ENCODE data around the gene FBXO34.
"Not testable (repeated sequence)": the region's sequence is repeated elsewhere in the genome, so short reads cannot be mapped to it uniquely, and the experiment has no call there.

The FBXO34 gene

GRCh38 chr14:55382483-55382882 lies 111.3 kb downstream of the FBXO34 start:
- no peak for DNase-seq (ENCODE audit: low spot score)

GRCh38 chr14:55383056-55383466 lies 111.8 kb downstream of the FBXO34 start:
- DNase-seq (ENCODE audit: low spot score), result not testable (repeated sequence)

GRCh38 chr14:55383541-55384140 lies 112.4 kb downstream of the FBXO34 start:
- no peak for DNase-seq (ENCODE audit: low spot score)

GRCh38 chr14:55384536-55384935 lies 113.3 kb downstream of the FBXO34 start:
- no peak for DNase-seq (ENCODE audit: low spot score)

- peak; percentile 24 for DNase-seq (ENCODE audit: low spot score)
These were observed 115.0 kb downstream of the FBXO34 start for GRCh38 chr14:55386037-55386808.

- DNase-seq (ENCODE audit: low spot score), result no peak
These were observed 115.9 kb downstream of the FBXO34 start for GRCh38 chr14:55387121-55387520.

GRCh38 chr14:55388160-55388559 lies 116.9 kb downstream of the FBXO34 start:
- DNase-seq (ENCODE audit: low spot score), result no peak

- DNase-seq (ENCODE audit: low spot score), result no peak
These were observed 118.1 kb downstream of the FBXO34 start for GRCh38 chr14:55389330-55389729.

GRCh38 chr14:55398679-55399078 lies 127.5 kb downstream of the FBXO34 start:
- DNase-seq (ENCODE audit: low spot score), result no peak

- no peak for DNase-seq (ENCODE audit: low spot score)
These were observed 128.0 kb downstream of the FBXO34 start for GRCh38 chr14:55399183-55399582.

- no peak for DNase-seq (ENCODE audit: low spot score)
These were observed 128.6 kb downstream of the FBXO34 start for GRCh38 chr14:55399852-55400251.

GRCh38 chr14:55401751-55402150 lies 130.5 kb downstream of the FBXO34 start:
- DNase-seq (ENCODE audit: low spot score), result no peak
